Caco-2 (cell line): ENCODE results near the gene CYP4V2. TPM values are rescaled to one million over a fixed set of nuclear protein-coding genes. Genes with fewer than 3 reads are reported as not detected.

ENCODE experiments used
- BruUV-seq: library from RNA; stranded (reverse); fragments of 400-500 nt; replicated peaks from 2 replicates; lab custom pipeline; 2021; lab: Mats Ljungman, UMichigan
- CTCF ChIA-PET: fragments of 300-600 bp; sonication (Branson Sonifier 250); formaldehyde crosslinking; loops from one replicate; lab custom pipeline; 2022; ENCODE audit warnings: antibody characterized with exemption; lab: Charles Lee
- POLR2A ChIA-PET: fragments of 300-600 bp; sonication (Branson Sonifier 250); formaldehyde crosslinking; loops from one replicate; lab custom pipeline; 2022; ENCODE audit warnings: antibody characterized with exemption; lab: Charles Lee
- DNase-seq, 2 experiments: peaks; one replicate each; pipeline versions ENCODE4 v3.0.0 to v3.0.0-alpha.2; 2020 to 2022
- H3K27me3 ChIP-seq: replicated peaks from 2 replicates; pipeline ENCODE4 v1.6.0; 2011; ENCODE audit warnings: low read length; ENCODE audit not compliant: control insufficient read depth, insufficient read depth
- H3K36me3 ChIP-seq: 2 replicates; pipeline ENCODE4 v1.5.1; 2011; ENCODE audit warnings: low read length; ENCODE audit not compliant: control insufficient read depth, insufficient read depth
- H3K4me1 ChIP-seq: fragments of 250-450 bp; sonication (Bioruptor Pico); 2 replicates; pipeline ENCODE4 v1.5.1; 2020; ENCODE audit warnings: mild to moderate bottlenecking
- H3K4me3 ChIP-seq: 2 replicates; pipeline ENCODE4 v1.5.1; 2011; ENCODE audit warnings: low read depth, mild to moderate bottlenecking, control low read depth, low read length
- H3K9me3 ChIP-seq: fragments of 250-450 bp; sonication (Bioruptor Pico); 2 replicates; pipeline ENCODE4 v1.5.1; 2020; ENCODE audit warnings: mild to moderate bottlenecking, moderate library complexity
- H3K27ac Mint-ChIP-seq: one replicate; pipeline ENCODE4 v1.8.0; 2022; ENCODE audit warnings: mixed read lengths; ENCODE audit not compliant: unreplicated experiment
- H3K27me3 Mint-ChIP-seq: one replicate; pipeline ENCODE4 v1.8.0; 2022; ENCODE audit warnings: mixed read lengths; ENCODE audit not compliant: insufficient read depth, unreplicated experiment
- H3K36me3 Mint-ChIP-seq: one replicate; pipeline ENCODE4 v1.8.0; 2022; ENCODE audit warnings: mild to moderate bottlenecking, mixed read lengths; ENCODE audit not compliant: insufficient read depth, unreplicated experiment
- H3K4me1 Mint-ChIP-seq: one replicate; pipeline ENCODE4 v1.8.0; 2022; ENCODE audit warnings: low read depth, mixed read lengths; ENCODE audit not compliant: unreplicated experiment
- H3K4me3 Mint-ChIP-seq: one replicate; pipeline ENCODE4 v1.8.0; 2022; ENCODE audit warnings: mild to moderate bottlenecking, moderate library complexity, mixed read lengths; ENCODE audit not compliant: unreplicated experiment
- H3K9me3 Mint-ChIP-seq: one replicate; pipeline ENCODE4 v1.8.0; 2022; ENCODE audit warnings: mixed read lengths; ENCODE audit not compliant: unreplicated experiment
- CTCF ChIP-seq, 2 experiments: fragments of 200-600 bp in 1 of 2; IDR thresholded peaks; 1 replicate in 1 of 2; 2 replicates in 1 of 2; pipeline versions ENCODE4 v1.5.1 to v1.8.0; 2011 to 2022; ENCODE audit warnings: antibody characterized with exemption in 1 of 2, control low read depth in 1 of 2, inconsistent platforms in 1 of 2, low read depth in 1 of 2, low read length in 1 of 2, mild to moderate bottlenecking in 1 of 2, moderate library complexity in 1 of 2; ENCODE audit not compliant: insufficient read depth in 1 of 2, severe bottlenecking in 1 of 2, unreplicated experiment in 1 of 2
- intact Hi-C: fragments of 100-400 bp; cut with micrococcal nuclease; formaldehyde crosslinking; loops from one replicate; pipeline ENCODE4 v1.10.0; 2022; ENCODE audit not compliant: unreplicated experiment
- total RNA-seq: library from RNA; stranded (reverse); gene quantifications from 2 replicates; pipeline ENCODE4 v1.2.3, GENCODE V29; 2022

Gene CYP4V2
- total RNA-seq, 1 experiment from 2014 or later = 2.1 TPM

DNA sequence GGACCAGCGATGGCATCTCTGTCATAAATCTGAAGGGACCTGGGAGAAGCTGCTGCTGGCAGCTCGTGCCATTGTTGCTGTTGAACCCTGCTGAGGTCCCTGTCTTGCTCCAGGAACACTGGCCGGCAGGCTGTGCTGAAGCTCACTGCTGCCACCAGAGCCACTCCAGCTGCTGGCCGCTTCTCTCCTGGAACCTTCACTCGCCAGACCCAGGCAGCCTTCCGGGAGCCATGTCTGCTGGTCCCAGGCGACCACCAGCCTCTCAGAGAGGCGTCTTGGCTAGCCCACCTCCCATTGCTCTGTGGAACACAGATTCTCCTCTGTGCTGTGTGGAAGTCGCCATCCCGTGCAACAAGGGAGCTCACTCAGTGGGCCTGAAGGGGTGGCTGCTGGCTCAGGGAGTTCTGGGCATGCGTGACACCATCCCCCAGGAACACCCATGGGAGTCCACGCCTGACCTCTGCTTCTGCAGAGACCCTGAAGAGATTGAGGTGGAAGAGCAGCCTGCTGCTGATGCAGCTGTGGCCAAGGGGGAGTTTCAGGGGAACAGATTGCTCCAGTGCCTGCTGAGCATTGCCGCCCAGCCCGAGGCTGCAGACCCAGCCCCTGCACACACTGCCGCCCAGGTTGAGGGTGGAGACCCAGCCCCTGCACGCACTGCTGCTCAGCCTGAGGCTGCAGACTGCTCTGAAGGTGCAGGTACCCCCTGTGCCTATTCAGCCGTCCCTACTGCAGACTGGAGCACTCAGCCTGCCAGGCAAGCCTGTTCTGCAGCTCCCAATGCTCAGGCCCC lies 33.1 kb upstream of the CYP4V2 start:
- Histone ChIP-seq H3K4me1 (no peaks in the 10 kb centered on the region), H3K36me3 (no peaks in the 10 kb centered on the region), H3K27me3 (no peaks in the 10 kb centered on the region), H3K9me3 (no peaks in the 10 kb centered on the region), H3K4me3 (no peak overlapping the region)
- Mint-ChIP-seq H3K27me3 (no peaks in the 10 kb centered on the region), H3K36me3 (no peaks in the 10 kb centered on the region), H3K4me1 (no peaks in the 10 kb centered on the region), H3K4me3 (no peak overlapping the region), H3K27ac (no peak overlapping the region), H3K9me3 (no peaks in the 10 kb centered on the region)
- BruUV-seq = no TSS peak
- ChIA-PET CTCF (no interaction called here), POLR2A (no interaction called here)
- TF ChIP-seq CTCF (IDR thresholded peaks at IDR 0.05; ENCODE audit: insufficient read depth in 1 of 2, low read depth in 1 of 2, low read length in 1 of 2, severe bottlenecking in 1 of 2, unreplicated experiment in 1 of 2) = no peak
- no peak for DNase-seq
- intact Hi-C loops = no loop called here

GRCh38 chr4:186158966-186159365 lies 32.4 kb upstream of the CYP4V2 start:
- Mint-ChIP-seq H3K9me3 (no peaks in the 10 kb centered on the region), H3K36me3 (no peaks in the 10 kb centered on the region), H3K27me3 (no peaks in the 10 kb centered on the region), H3K4me1 (no peaks in the 10 kb centered on the region), H3K27ac (no peak overlapping the region), H3K4me3 (no peak overlapping the region)
- H3K9me3 ChIP-seq = no peaks in the 10 kb centered on the region
- CTCF ChIA-PET = no interaction called here
- TF ChIP-seq CTCF (IDR thresholded peaks at IDR 0.05; ENCODE audit: insufficient read depth in 1 of 2, low read depth in 1 of 2, low read length in 1 of 2, severe bottlenecking in 1 of 2, unreplicated experiment in 1 of 2) = no peak
- no peak for DNase-seq
- no peak overlapping the region for H3K4me3 ChIP-seq
- no peaks in the 10 kb centered on the region for H3K4me1 ChIP-seq
- POLR2A ChIA-PET = no interaction called here
- no peaks in the 10 kb centered on the region for H3K27me3 ChIP-seq
- intact Hi-C loops = no loop called here
- H3K36me3 ChIP-seq = no peaks in the 10 kb centered on the region
- BruUV-seq = no TSS peak

- H3K4me1 Mint-ChIP-seq = no peaks in the 10 kb centered on the region
- no peak for TF ChIP-seq CTCF (IDR thresholded peaks at IDR 0.05; ENCODE audit: insufficient read depth in 1 of 2, low read depth in 1 of 2, low read length in 1 of 2, severe bottlenecking in 1 of 2, unreplicated experiment in 1 of 2)
- no peaks in the 10 kb centered on the region for H3K36me3 Mint-ChIP-seq
- H3K27ac Mint-ChIP-seq = no peak overlapping the region
- intact Hi-C loops = no loop called here
- no peak for DNase-seq
- no peak overlapping the region for H3K4me3 Mint-ChIP-seq
- no peaks in the 10 kb centered on the region for H3K27me3 Mint-ChIP-seq
- no peaks in the 10 kb centered on the region for H3K9me3 Mint-ChIP-seq
- no peak overlapping the region for H3K4me3 ChIP-seq
- H3K4me1 ChIP-seq = no peaks in the 10 kb centered on the region
- ChIA-PET POLR2A (no interaction called here), CTCF (no interaction called here)
- H3K36me3 ChIP-seq = no peaks in the 10 kb centered on the region
- H3K27me3 ChIP-seq = no peaks in the 10 kb centered on the region
- no peaks in the 10 kb centered on the region for H3K9me3 ChIP-seq
- BruUV-seq = no TSS peak
Measured at GRCh38 chr4:186159613-186160012, 31.8 kb upstream of the CYP4V2 start.
